ENCODE measurements around the gene HERC2. TPM values are rescaled to one million over a fixed set of nuclear protein-coding genes. Genes with fewer than 3 reads are reported as not detected.

The HERC2 gene
- total and polyA plus RNA-seq, 4 donors: 21.7 to 70.8 (median 47.5) TPM

- intact Hi-C loops (cut with DNase I): no loop called here
- WGBS, 2 donors: 89 to 92% methylated on average over 15 of the region's 15 CpGs
- ATAC-seq (ENCODE audit: low FRiP score) (no peak), DNase-seq (no peak)
- no peak overlapping the region for H3K4me3 ChIP-seq (ENCODE audit: low read length in 2 of 2)
- no peak overlapping the region for H3K27ac ChIP-seq (ENCODE audit: low read depth in 1 of 2, low read length in 2 of 2)
- H3K36me3 ChIP-seq (ENCODE audit: control insufficient read depth in 1 of 2, insufficient read depth in 2 of 2, low read length in 1 of 2): peaks cover 0 to 9% of the 10 kb centered on the region in 2 donors
- H3K9me3 ChIP-seq (ENCODE audit: control insufficient read depth, low read length): no peaks in the 10 kb centered on the region
- H3K4me1 ChIP-seq (ENCODE audit: control insufficient read depth in 1 of 2, insufficient read depth in 2 of 2, low read length in 2 of 2): no peaks in the 10 kb centered on the region
- no peaks in the 10 kb centered on the region for H3K27me3 ChIP-seq (ENCODE audit: control insufficient read depth in 1 of 2, insufficient read depth in 2 of 2, low read length in 1 of 2)
Measured at GRCh38 chr15:28271697-28272260, 50.2 kb downstream of the HERC2 start.

- DNase-seq: no peak
- H3K27ac ChIP-seq (ENCODE audit: low read depth in 1 of 2, low read length in 2 of 2): no peak overlapping the region
- no peaks in the 10 kb centered on the region for H3K9me3 ChIP-seq (ENCODE audit: control insufficient read depth, low read length)
- no peaks in the 10 kb centered on the region for H3K27me3 ChIP-seq (ENCODE audit: control insufficient read depth in 1 of 2, insufficient read depth in 2 of 2, low read length in 1 of 2)
- H3K36me3 ChIP-seq (ENCODE audit: control insufficient read depth in 1 of 2, insufficient read depth in 2 of 2, low read length in 1 of 2): peaks cover 0 to 13% of the 10 kb centered on the region in 2 donors
- H3K4me1 ChIP-seq (ENCODE audit: control insufficient read depth in 1 of 2, insufficient read depth in 2 of 2, low read length in 2 of 2): no peaks in the 10 kb centered on the region
- 69 to 78% methylated on average over 8 of the region's 8 CpGs for WGBS, 2 donors
- no peak overlapping the region for H3K4me3 ChIP-seq (ENCODE audit: low read length in 2 of 2)
- intact Hi-C loops (cut with DNase I): no loop called here
- ATAC-seq (ENCODE audit: low FRiP score): no peak
Measured at GRCh38 chr15:28269097-28269496, 52.9 kb downstream of the HERC2 start.

GRCh38 chr15:28267727-28268126 is 54.3 kb downstream of the HERC2 start:
- Histone ChIP-seq H3K27me3 (ENCODE audit: control insufficient read depth in 1 of 2, insufficient read depth in 2 of 2, low read length in 1 of 2) (no peaks in the 10 kb centered on the region), H3K4me3 (ENCODE audit: low read length in 2 of 2) (no peak overlapping the region), H3K9me3 (ENCODE audit: control insufficient read depth, low read length) (no peaks in the 10 kb centered on the region), H3K4me1 (ENCODE audit: control insufficient read depth in 1 of 2, insufficient read depth in 2 of 2, low read length in 2 of 2) (no peaks in the 10 kb centered on the region), H3K27ac (ENCODE audit: low read depth in 1 of 2, low read length in 2 of 2) (no peak overlapping the region), H3K36me3 (ENCODE audit: control insufficient read depth in 1 of 2, insufficient read depth in 2 of 2, low read length in 1 of 2) (peaks cover 0 to 13% of the 10 kb centered on the region in 2 donors)
- DNase-seq (no peak), ATAC-seq (ENCODE audit: low FRiP score) (no peak)
- intact Hi-C loops (cut with DNase I): no loop called here

- H3K4me3 ChIP-seq (ENCODE audit: low read length in 2 of 2): no peak overlapping the region
- no peak for DNase-seq
- H3K4me1 ChIP-seq (ENCODE audit: control insufficient read depth in 1 of 2, insufficient read depth in 2 of 2, low read length in 2 of 2): no peaks in the 10 kb centered on the region
- H3K36me3 ChIP-seq (ENCODE audit: control insufficient read depth in 1 of 2, insufficient read depth in 2 of 2, low read length in 1 of 2): peaks cover 0 to 15% of the 10 kb centered on the region in 2 donors
- ATAC-seq (ENCODE audit: low FRiP score): no peak
- H3K9me3 ChIP-seq (ENCODE audit: control insufficient read depth, low read length): no peaks in the 10 kb centered on the region
- 93 to 96% methylated on average over 29 of the region's 29 CpGs for WGBS, 2 donors
- H3K27ac ChIP-seq (ENCODE audit: low read depth in 1 of 2, low read length in 2 of 2): no peak overlapping the region
- intact Hi-C loops (cut with DNase I): no loop called here
- H3K27me3 ChIP-seq (ENCODE audit: control insufficient read depth in 1 of 2, insufficient read depth in 2 of 2, low read length in 1 of 2): no peaks in the 10 kb centered on the region
Measured at GRCh38 chr15:28265334-28266019, 56.5 kb downstream of the HERC2 start.

GRCh38 chr15:28264166-28264565 is 57.8 kb downstream of the HERC2 start:
- DNase-seq: no peak
- intact Hi-C loops (cut with DNase I): no loop called here

GRCh38 chr15:28262438-28262837 is 59.5 kb downstream of the HERC2 start:
- H3K36me3 ChIP-seq (ENCODE audit: control insufficient read depth in 1 of 2, insufficient read depth in 2 of 2, low read length in 1 of 2): peaks cover 0 to 6% of the 10 kb centered on the region in 2 donors
- ATAC-seq (ENCODE audit: low FRiP score): no peak
- no peak for DNase-seq
- intact Hi-C loops (cut with DNase I): no loop called here
- no peak overlapping the region for H3K4me3 ChIP-seq (ENCODE audit: low read length in 2 of 2)
- H3K27ac ChIP-seq (ENCODE audit: low read depth in 1 of 2, low read length in 2 of 2): no peak overlapping the region
- H3K27me3 ChIP-seq (ENCODE audit: control insufficient read depth in 1 of 2, insufficient read depth in 2 of 2, low read length in 1 of 2): no peaks in the 10 kb centered on the region
- no peaks in the 10 kb centered on the region for H3K4me1 ChIP-seq (ENCODE audit: control insufficient read depth in 1 of 2, insufficient read depth in 2 of 2, low read length in 2 of 2)
- no peaks in the 10 kb centered on the region for H3K9me3 ChIP-seq (ENCODE audit: control insufficient read depth, low read length)

More at GRCh38 chr15:28264166-28264565, 57.8 kb downstream of the HERC2 start:
- Histone ChIP-seq H3K4me3 (ENCODE audit: low read length in 2 of 2) (no peak overlapping the region), H3K9me3 (ENCODE audit: control insufficient read depth, low read length) (no peaks in the 10 kb centered on the region), H3K27ac (ENCODE audit: low read depth in 1 of 2, low read length in 2 of 2) (no peak overlapping the region), H3K27me3 (ENCODE audit: control insufficient read depth in 1 of 2, insufficient read depth in 2 of 2, low read length in 1 of 2) (no peaks in the 10 kb centered on the region), H3K36me3 (ENCODE audit: control insufficient read depth in 1 of 2, insufficient read depth in 2 of 2, low read length in 1 of 2) (peaks cover 0 to 15% of the 10 kb centered on the region in 2 donors), H3K4me1 (ENCODE audit: control insufficient read depth in 1 of 2, insufficient read depth in 2 of 2, low read length in 2 of 2) (no peaks in the 10 kb centered on the region)
- ATAC-seq (ENCODE audit: low FRiP score): no peak
- WGBS, 2 donors: 86 to 89% methylated on average over 6 of the region's 6 CpGs

GRCh38 chr15:28260722-28261121 is 61.3 kb downstream of the HERC2 start:
- H3K27ac ChIP-seq (ENCODE audit: low read depth in 1 of 2, low read length in 2 of 2): no peak overlapping the region
- no peak overlapping the region for H3K4me3 ChIP-seq (ENCODE audit: low read length in 2 of 2)
- no peak for DNase-seq
- no peak for ATAC-seq (ENCODE audit: low FRiP score)
- 49 to 53% methylated on average over 5 of the region's 5 CpGs for WGBS, 2 donors
- intact Hi-C loops (cut with DNase I): no loop called here
- H3K9me3 ChIP-seq (ENCODE audit: control insufficient read depth, low read length): no peaks in the 10 kb centered on the region
- peaks cover 0 to 9% of the 10 kb centered on the region in 2 donors for H3K36me3 ChIP-seq (ENCODE audit: control insufficient read depth in 1 of 2, insufficient read depth in 2 of 2, low read length in 1 of 2)
- no peaks in the 10 kb centered on the region for H3K4me1 ChIP-seq (ENCODE audit: control insufficient read depth in 1 of 2, insufficient read depth in 2 of 2, low read length in 2 of 2)
- no peaks in the 10 kb centered on the region for H3K27me3 ChIP-seq (ENCODE audit: control insufficient read depth in 1 of 2, insufficient read depth in 2 of 2, low read length in 1 of 2)

- DNase-seq (no peak), ATAC-seq (ENCODE audit: low FRiP score) (no peak)
- Histone ChIP-seq H3K9me3 (ENCODE audit: control insufficient read depth, low read length) (no peaks in the 10 kb centered on the region), H3K27me3 (ENCODE audit: control insufficient read depth in 1 of 2, insufficient read depth in 2 of 2, low read length in 1 of 2) (no peaks in the 10 kb centered on the region), H3K27ac (ENCODE audit: low read depth in 1 of 2, low read length in 2 of 2) (no peak overlapping the region), H3K36me3 (ENCODE audit: control insufficient read depth in 1 of 2, insufficient read depth in 2 of 2, low read length in 1 of 2) (peaks cover 2 to 6% of the 10 kb centered on the region in 2 donors), H3K4me3 (ENCODE audit: low read length in 2 of 2) (no peak overlapping the region), H3K4me1 (ENCODE audit: control insufficient read depth in 1 of 2, insufficient read depth in 2 of 2, low read length in 2 of 2) (no peaks in the 10 kb centered on the region)
- intact Hi-C loops (cut with DNase I): no loop called here
- WGBS, 2 donors: 80 to 86% methylated on average over 3 of the region's 3 CpGs
Measured at GRCh38 chr15:28260317-28260716, 61.7 kb downstream of the HERC2 start.

GRCh38 chr15:28255965-28256364 is 66.0 kb downstream of the HERC2 start:
- Histone ChIP-seq H3K4me1 (ENCODE audit: control insufficient read depth in 1 of 2, insufficient read depth in 2 of 2, low read length in 2 of 2) (no peaks in the 10 kb centered on the region), H3K27me3 (ENCODE audit: control insufficient read depth in 1 of 2, insufficient read depth in 2 of 2, low read length in 1 of 2) (no peaks in the 10 kb centered on the region), H3K36me3 (ENCODE audit: control insufficient read depth in 1 of 2, insufficient read depth in 2 of 2, low read length in 1 of 2) (peaks cover 4 to 7% of the 10 kb centered on the region in 2 donors), H3K9me3 (ENCODE audit: control insufficient read depth, low read length) (no peaks in the 10 kb centered on the region), H3K4me3 (ENCODE audit: low read length in 2 of 2) (no peak overlapping the region), H3K27ac (ENCODE audit: low read depth in 1 of 2, low read length in 2 of 2) (no peak overlapping the region)
- ATAC-seq (ENCODE audit: low FRiP score) (no peak), DNase-seq (no peak)
- intact Hi-C loops (cut with DNase I): no loop called here
- WGBS, 2 donors: 96 to 98% methylated on average over 15 of the region's 15 CpGs

Measured in aorta (tissue), 5 donors.